GM18858 (cell line): ENCODE data around the gene SUSD6.
"Not testable (repeated sequence)": the region's sequence is repeated elsewhere in the genome, so short reads cannot be mapped to it uniquely, and the experiment has no call there.

ENCODE experiments used
- ATAC-seq: cut with Tn5 transposase; IDR thresholded peaks from one replicate; pipeline ENCODE4 v1.9.1; 2021; ENCODE audit not compliant: unreplicated experiment

SUSD6 gene

DNA sequence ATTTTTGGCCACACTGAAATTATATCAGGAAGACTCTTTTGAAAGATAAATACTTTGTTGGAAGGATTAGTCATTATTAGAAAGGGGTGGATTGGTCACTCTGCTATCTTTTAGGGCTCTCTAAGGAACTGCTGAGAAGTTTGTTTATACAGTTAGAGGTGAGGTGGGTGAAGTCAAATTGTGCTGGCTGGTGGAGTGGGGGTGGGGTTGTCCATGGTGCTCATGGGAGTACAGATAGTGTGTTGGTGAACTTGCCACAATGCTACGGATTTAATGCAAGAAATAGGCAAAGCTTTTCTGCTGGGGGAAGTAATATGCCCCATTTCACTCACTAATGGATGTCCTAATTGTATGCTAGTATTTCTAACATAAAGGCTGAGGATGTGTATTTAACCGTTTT is 35.8 kb downstream of the SUSD6 start:
- ATAC-seq, result no peak

- not testable (repeated sequence) for ATAC-seq
These were observed 36.2 kb downstream of the SUSD6 start for GRCh38 chr14:69647642-69648041.

- ATAC-seq, result no peak
These were observed 37.4 kb downstream of the SUSD6 start for GRCh38 chr14:69648480-69649451.

- ATAC-seq, result no peak
These were observed 39.6 kb downstream of the SUSD6 start for GRCh38 chr14:69650948-69651369.

DNA sequence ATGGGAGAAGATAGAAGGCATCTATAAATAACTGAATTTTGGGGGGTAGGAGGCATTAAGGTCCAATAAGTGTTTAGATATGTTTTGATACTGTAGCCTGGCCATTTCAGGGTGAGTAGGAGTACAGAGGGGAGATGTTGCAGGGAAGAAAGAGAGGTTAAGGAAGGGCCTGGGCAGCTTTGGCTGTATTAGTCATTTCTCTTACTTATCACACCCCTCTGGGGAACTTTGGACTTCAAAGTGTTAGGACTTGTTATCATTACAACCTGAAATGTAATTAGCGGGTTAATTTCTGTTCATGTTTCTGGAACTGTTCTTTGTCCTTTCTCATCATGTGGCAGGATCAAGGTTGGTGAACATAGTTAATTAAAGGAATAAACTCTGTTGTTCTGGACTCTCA is 40.3 kb downstream of the SUSD6 start:
- no peak for ATAC-seq

DNA sequence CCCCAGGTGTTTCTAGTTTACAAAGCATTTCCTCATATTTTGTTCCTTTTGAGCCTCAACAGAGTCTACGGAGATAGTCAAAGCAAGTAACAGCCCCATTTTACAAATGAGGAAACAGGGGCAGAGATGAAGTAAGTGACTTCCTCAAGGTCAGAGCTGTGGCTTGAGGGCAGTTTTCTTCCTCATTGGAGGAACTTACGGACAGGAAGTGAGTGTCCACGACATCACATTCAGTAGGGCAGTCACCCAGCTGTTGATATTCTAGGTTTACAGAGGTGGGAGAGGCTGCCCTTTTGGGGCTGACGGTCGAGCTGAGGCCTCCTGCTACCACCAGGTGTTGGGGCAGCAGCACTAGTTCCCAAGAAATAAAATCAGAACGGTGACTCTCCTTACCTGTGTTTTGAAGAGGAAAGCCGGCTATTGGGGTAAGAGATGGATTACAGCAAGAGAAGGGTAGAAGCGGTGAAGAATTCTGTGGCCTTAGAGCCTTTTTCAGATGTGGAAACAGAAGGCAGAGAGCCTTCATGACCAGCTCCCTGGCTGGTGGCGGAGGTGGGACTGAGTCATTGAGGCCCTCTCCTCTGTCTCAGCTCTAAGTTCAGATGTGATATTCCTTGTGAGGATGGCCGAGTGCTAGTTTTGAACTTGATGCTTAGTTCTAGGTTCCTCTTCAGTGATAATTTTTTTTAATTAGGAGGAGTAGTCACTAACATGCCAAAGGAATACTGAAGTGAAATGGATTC is 41.7 kb downstream of the SUSD6 start:
- no peak for ATAC-seq

DNA sequence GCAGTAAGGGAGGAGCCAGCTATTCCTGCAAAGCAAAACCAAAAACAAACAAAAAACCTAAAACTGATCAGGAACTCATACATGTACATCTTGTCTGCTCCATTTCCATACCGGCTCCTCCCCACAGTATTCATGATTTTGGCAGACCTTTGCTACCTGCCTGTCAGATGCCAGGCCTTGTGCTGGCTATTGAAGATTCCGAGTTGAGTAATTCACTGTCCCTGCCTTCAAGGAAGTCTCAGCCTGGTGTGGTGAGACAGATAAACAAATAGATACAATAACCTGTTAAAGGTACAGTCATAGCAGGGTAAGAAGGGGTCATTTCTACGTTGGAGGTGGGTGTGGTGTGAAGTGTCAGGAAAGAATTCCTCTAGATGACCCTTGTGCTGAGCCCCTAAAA is 42.7 kb downstream of the SUSD6 start:
- no peak for ATAC-seq

DNA sequence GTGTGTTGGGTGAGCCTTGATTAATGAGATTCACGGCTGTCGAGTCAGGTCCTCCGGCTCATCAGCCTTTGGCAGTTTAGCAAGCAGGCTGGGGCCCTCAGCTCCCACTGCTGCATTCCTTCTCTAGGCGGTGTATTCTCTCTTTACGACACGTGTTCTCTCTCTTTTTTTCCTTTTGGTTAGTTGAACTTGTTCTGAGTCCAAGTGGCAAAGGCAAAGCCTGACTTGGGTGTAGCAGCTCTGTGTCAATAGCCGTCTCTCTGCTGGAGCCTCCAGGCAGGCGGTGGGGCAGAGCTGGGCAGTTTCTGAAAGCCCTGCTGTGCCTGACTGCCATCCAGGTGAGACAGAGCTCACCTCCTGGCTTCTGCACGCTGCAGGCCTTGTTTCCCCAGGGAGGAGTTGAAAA is 46.6 kb downstream of the SUSD6 start:
- no peak for ATAC-seq

DNA sequence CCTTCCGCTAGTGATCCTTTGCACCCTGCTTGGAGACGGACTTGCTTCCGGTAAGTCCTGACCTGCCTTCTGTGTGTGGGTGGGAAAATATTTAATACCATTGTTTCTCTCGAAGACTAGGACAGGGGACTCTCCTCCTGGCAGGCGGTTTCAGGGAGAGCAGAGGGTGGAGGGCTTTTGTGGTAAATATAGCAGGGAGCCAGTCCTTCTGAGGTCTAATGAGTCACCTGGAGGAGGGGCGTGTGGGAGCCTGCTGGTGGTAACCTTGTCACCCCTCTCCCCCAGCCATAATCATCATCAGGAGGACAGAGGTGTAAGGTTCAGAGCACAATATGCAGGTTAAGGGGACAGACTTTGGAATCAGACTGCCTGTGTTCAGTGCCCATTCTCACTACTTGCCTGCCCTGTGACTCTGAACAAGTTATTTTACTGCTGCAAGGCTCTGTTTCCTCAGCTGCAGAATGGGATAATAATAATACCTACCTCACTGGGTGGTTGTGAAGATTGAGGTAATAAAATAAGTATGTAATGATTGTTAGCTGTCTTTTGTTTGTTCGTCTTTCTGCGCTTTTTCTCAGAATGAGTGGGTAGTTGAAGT is 47.4 kb downstream of the SUSD6 start:
- ATAC-seq, result no peak

GRCh38 chr14:69660344-69661193 is 49.2 kb downstream of the SUSD6 start:
- ATAC-seq, result no peak

- ATAC-seq, result no peak
These were observed 49.8 kb downstream of the SUSD6 start for GRCh38 chr14:69661194-69661537.

DNA sequence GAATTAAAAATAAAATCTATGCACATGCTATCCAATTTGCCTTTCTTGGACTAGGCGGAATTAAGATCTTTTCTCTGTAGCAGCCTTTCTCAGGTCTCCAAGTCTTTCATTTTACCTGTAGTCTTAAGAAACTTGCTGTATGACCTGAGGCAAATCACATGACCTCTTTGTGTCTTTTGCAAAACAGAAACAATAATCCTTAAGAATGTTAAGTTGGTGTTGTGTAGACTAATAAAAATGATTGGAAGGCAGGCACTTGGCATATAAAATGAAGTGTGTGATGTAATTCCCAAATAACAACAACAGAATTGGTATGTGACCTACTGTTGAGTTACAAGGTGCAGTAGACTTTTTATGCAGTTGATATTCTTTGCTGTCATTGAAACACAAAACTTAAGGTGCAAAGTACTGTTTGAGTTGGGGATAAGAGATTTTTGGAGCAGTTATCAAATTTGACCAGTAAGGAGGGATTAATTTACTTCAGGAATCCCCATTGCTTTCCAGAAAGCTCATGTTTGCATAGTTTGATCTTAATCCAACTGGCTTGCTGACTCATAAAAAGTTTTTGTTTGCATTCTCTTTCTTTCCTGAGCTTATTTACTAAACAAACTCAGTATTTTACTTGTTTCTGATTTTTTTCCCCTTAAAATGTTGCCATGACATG is 51.4 kb downstream of the SUSD6 start:
- no peak for ATAC-seq

- ATAC-seq, result no peak
These were observed 51.9 kb downstream of the SUSD6 start for GRCh38 chr14:69663300-69663643.

GRCh38 chr14:69664265-69664664 is 52.9 kb downstream of the SUSD6 start:
- ATAC-seq, result no peak

DNA sequence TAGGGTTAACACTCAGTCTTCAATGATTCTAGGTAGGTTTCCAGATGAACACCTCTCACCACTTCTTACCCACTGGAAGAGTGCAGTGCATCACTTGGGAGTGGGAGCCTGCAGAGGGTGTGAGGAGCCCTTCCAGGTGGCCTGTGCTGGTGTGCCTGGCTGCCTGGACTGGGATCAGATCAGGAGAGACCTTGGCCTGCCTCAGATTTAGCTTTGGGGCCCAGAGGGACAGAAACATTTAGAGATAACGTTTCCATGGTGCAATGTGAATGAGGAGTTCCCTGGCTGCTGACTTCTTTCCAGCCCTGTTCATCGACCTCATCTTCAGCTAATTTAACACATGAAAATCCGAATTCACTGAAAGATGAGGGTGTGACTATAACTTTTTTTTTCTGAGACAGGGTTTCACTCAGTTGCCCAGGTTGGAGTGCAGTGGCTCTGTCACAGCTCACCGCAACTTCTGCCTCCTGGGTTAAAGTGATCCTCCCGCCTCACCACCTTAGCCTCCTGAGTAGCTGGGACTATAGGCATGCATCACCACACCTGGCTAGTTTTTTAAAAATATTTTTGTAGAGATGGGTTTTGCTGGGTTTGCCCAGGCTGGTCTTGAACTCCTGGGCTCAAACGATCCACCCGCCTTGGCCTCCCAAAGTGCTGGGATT is 53.6 kb downstream of the SUSD6 start:
- ATAC-seq, result no peak

- ATAC-seq, result no peak
These were observed 54.2 kb downstream of the SUSD6 start for GRCh38 chr14:69665631-69666030.

DNA sequence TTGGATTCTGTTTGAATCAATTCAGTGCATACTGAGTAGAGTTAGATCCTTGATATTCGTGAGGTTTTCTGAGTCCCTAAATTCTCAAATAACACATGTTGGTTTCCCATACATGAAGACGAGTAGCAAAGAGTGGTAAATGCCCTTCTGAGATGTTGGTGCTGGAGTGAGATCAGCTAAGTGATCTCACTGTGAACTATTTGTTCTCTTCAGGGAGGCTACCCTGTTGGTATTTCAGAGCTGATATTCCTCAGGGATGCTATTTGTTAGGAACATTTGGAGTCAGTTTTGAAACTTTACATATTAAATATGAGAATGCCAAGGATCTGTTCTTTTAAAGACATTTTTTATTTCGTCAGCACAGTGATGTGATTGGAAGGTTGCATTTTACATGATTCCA is 54.7 kb downstream of the SUSD6 start:
- no peak for ATAC-seq

GRCh38 chr14:69666690-69667211 is 55.4 kb downstream of the SUSD6 start:
- no peak for ATAC-seq

- ATAC-seq, result no peak
These were observed 56.5 kb downstream of the SUSD6 start for GRCh38 chr14:69667938-69668335.

- no peak for ATAC-seq
These were observed 58.0 kb downstream of the SUSD6 start for GRCh38 chr14:69669375-69669774.
